Neural crest cell (in vitro differentiated cells): ENCODE results near the gene TF. TPM values are rescaled to one million over a fixed set of nuclear protein-coding genes. Genes with fewer than 3 reads are reported as not detected.

Experiments used
- DNase-seq: peaks from one replicate; pipeline ENCODE4 v3.0.0; 2021; ENCODE audit warnings: low read depth, mixed read lengths, low spot score
- H3K27ac Mint-ChIP-seq: one replicate; pipeline ENCODE4 v1.8.0; 2021; ENCODE audit warnings: mild to moderate bottlenecking, mixed read lengths; ENCODE audit not compliant: unreplicated experiment
- H3K27me3 Mint-ChIP-seq: 2 replicates; pipeline ENCODE4 v1.8.0; 2021; ENCODE audit warnings: low read depth, mild to moderate bottlenecking, mixed read lengths
- H3K36me3 Mint-ChIP-seq: 2 replicates; pipeline ENCODE4 v1.8.0; 2021; ENCODE audit warnings: low read depth, mild to moderate bottlenecking, mixed read lengths
- H3K4me1 Mint-ChIP-seq: 2 replicates; pipeline ENCODE4 v1.8.0; 2021; ENCODE audit warnings: mixed read lengths
- H3K4me3 Mint-ChIP-seq: one replicate; pipeline ENCODE4 v1.8.0; 2021; ENCODE audit warnings: mild to moderate bottlenecking, mixed read lengths
- H3K9me3 Mint-ChIP-seq: 2 replicates; pipeline ENCODE4 v1.8.0; 2021; ENCODE audit warnings: mixed read lengths
- CTCF ChIP-seq: fragments of 200-600 bp; sonication (generic); conservative IDR thresholded peaks from 2 replicates; pipeline ENCODE4 v1.5.0; 2021; ENCODE audit warnings: antibody characterized with exemption, mild to moderate bottlenecking
- total RNA-seq: library from RNA; stranded (reverse); gene quantifications from 2 replicates; pipeline ENCODE4 v1.2.1, GENCODE V29; 2021

Gene TF
- total RNA-seq, 1 donor from 2014 or later = 1.6 TPM

DNA sequence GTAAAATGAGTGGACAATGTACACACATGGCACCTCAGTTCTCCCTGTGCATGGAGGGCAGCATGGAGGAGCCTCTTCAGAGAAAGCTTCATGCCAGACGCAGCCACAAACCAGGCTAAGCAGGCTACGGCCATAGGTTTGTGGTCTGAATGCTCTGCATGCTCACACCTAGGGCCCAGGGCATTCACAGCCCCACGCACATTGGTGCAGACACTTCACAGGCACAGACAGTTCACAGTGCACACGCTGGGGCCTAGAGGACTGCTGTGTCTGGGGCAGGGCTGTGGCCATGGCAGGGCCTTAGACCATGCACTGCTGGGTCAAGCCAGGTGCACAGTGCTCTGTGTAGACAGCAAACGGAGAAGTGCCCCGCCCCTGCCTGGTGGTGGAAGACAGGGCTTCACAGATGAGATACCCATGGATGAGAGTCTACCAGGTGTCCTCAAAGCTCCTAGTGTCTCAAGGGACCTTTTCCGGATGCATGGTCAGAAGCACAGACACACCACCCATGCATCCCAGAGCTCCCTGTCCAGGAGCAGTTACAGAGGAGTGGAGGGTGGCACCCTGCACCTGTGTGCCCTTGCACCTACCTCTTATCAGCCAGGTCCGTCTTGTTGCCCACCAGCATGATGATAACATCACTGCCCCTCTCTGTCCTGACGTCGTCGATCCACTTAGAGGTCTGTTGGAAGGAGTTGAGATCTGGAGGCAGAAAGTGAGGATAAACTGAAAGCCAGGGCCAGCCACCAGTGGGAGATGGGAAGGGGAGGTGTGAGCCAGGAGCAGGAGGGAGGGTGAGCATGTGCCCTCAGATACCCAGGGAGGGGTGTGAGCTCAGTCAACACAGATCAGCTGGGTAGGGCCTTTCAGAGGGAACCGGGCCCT lies 93.0 kb downstream of the TF start:
- Mint-ChIP-seq H3K27ac (no peak overlapping the region), H3K36me3 (no peaks in the 10 kb centered on the region), H3K4me3 (no peak overlapping the region), H3K4me1 (no peaks in the 10 kb centered on the region), H3K27me3 (no peaks in the 10 kb centered on the region), H3K9me3 (no peaks in the 10 kb centered on the region)
- DNase-seq = no peak
- TF ChIP-seq CTCF = no peak

GRCh38 chr3:133840055-133840737 lies 94.0 kb downstream of the TF start:
- no peak for TF ChIP-seq CTCF
- no peak overlapping the region for H3K4me3 Mint-ChIP-seq
- no peak for DNase-seq
- no peaks in the 10 kb centered on the region for H3K9me3 Mint-ChIP-seq
- no peaks in the 10 kb centered on the region for H3K4me1 Mint-ChIP-seq
- no peak overlapping the region for H3K27ac Mint-ChIP-seq
- no peaks in the 10 kb centered on the region for H3K27me3 Mint-ChIP-seq
- no peaks in the 10 kb centered on the region for H3K36me3 Mint-ChIP-seq

GRCh38 chr3:133840767-133841166 lies 94.6 kb downstream of the TF start:
- no peaks in the 10 kb centered on the region for H3K36me3 Mint-ChIP-seq
- TF ChIP-seq CTCF = no peak
- no peak overlapping the region for H3K27ac Mint-ChIP-seq
- H3K9me3 Mint-ChIP-seq = no peaks in the 10 kb centered on the region
- H3K4me3 Mint-ChIP-seq = no peak overlapping the region
- no peaks in the 10 kb centered on the region for H3K4me1 Mint-ChIP-seq
- no peak for DNase-seq
- H3K27me3 Mint-ChIP-seq = no peaks in the 10 kb centered on the region

- no peak for DNase-seq
- no peaks in the 10 kb centered on the region for H3K4me1 Mint-ChIP-seq
- no peak for TF ChIP-seq CTCF
- no peaks in the 10 kb centered on the region for H3K36me3 Mint-ChIP-seq
- no peak overlapping the region for H3K27ac Mint-ChIP-seq
- no peaks in the 10 kb centered on the region for H3K27me3 Mint-ChIP-seq
- no peak overlapping the region for H3K4me3 Mint-ChIP-seq
- no peaks in the 10 kb centered on the region for H3K9me3 Mint-ChIP-seq
These were observed 95.0 kb downstream of the TF start for GRCh38 chr3:133841196-133841595.

DNA sequence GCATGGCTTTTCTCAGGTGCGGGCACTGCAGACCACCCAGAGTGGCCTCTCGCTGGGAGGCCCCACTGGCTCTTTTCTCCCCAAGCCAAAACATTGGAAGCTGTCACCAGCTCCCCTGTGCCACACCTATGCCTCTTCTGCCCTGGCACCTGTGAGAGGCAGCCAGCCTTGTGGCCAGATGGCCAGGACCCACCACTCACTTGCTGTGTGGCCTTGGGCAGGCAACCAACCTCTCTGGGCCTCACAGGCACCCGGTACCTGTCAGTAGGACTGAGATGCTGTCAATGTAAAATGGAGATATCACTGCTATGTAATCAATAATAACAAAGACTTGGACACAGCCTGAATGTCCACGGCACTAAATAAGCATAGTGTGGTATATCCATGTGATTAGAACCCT lies 96.0 kb downstream of the TF start:
- no peaks in the 10 kb centered on the region for H3K9me3 Mint-ChIP-seq
- no peak for DNase-seq
- H3K27me3 Mint-ChIP-seq = no peaks in the 10 kb centered on the region
- H3K27ac Mint-ChIP-seq = no peak overlapping the region
- no peaks in the 10 kb centered on the region for H3K36me3 Mint-ChIP-seq
- no peak for TF ChIP-seq CTCF
- H3K4me3 Mint-ChIP-seq = no peak overlapping the region
- H3K4me1 Mint-ChIP-seq = no peaks in the 10 kb centered on the region
